ENCODE data around the gene SPG7. TPM values are rescaled to one million over a fixed set of nuclear protein-coding genes. Genes with fewer than 3 reads are reported as not detected.

Gene SPG7
- total RNA-seq, 2 donors from 2014 or later, result 85.6 to 105 TPM

DNA sequence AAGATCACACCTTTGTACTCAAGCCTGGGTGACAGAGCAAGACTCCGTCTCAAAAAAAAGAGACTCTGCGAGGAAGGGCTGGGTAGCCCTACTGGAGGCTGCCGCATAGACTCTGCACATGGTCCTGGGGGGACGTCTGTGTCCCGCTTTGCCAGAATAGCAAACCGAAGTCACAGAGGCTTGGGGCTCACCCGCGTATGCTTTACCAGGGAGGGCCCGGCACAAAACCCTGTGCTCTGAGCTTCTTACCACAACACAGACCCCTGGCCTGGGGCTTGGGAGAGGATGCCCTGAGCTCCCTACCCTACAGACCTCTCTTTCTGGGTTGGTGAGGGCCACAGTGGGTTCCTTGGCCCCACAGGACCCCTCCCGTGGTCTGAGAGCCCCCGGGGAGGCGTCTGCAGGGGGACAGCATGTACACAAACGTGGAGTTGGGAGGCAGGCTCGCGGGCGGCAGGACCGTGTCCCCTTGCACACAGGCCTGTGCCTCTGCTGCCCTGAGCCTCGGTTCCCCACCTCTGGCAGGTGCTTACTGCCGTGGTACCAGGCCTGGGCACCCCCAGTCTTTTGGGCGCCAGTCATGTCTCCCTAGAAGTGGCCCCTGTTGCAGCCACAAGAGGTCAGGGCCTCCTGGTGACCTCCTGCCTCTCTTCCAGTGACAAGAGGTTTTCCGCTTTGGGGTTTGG, 81.2 kb downstream of the SPG7 start:
- intact Hi-C loops (cut with DNase I), result no loop called here
- Histone ChIP-seq H3K27ac (no peak overlapping the region), H3K4me3 (no peak overlapping the region), H3K9me3 (no peaks in the 10 kb centered on the region), H3K9ac (ENCODE audit: low read depth in 2 of 2, low read length in 2 of 2) (no peak overlapping the region), H3K4me1 (no peaks in the 10 kb centered on the region), H3K27me3 (no peaks in the 10 kb centered on the region), H3K36me3 (no peaks in the 10 kb centered on the region)
- no peak for DNase-seq
- TF ChIP-seq, protein P1, sequence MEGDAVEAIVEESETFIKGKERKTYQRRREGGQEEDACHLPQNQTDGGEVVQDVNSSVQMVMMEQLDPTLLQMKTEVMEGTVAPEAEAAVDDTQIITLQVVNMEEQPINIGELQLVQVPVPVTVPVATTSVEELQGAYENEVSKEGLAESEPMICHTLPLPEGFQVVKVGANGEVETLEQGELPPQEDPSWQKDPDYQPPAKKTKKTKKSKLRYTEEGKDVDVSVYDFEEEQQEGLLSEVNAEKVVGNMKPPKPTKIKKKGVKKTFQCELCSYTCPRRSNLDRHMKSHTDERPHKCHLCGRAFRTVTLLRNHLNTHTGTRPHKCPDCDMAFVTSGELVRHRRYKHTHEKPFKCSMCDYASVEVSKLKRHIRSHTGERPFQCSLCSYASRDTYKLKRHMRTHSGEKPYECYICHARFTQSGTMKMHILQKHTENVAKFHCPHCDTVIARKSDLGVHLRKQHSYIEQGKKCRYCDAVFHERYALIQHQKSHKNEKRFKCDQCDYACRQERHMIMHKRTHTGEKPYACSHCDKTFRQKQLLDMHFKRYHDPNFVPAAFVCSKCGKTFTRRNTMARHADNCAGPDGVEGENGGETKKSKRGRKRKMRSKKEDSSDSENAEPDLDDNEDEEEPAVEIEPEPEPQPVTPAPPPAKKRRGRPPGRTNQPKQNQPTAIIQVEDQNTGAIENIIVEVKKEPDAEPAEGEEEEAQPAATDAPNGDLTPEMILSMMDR (IDR thresholded peaks at IDR 0.05), result no peak

DNA sequence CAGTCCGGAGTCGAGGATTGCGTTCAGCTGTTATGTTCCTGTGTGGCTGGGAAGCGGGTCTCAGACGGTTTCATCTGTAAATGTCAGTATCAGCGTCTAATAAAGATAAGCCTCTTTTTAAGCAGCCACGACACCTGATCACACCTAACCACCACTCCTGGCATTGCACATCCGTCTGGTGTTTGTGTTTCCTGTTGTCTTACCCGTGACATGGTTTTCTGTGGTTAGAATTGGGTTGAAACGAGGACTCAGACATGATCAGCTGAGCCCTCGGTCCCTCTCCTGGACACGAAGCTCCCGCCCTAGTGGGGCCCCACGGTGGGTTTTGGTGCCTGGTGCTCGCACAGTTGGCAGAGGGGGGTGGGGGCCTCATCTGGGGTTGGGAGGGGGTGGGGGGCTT, 85.6 kb downstream of the SPG7 start:
- TF ChIP-seq, protein P1 (IDR thresholded peaks at IDR 0.05), result no peak
- intact Hi-C loops (cut with DNase I), result no loop called here
- H3K27me3 ChIP-seq, result no peaks in the 10 kb centered on the region
- H3K9ac ChIP-seq (ENCODE audit: low read depth in 2 of 2, low read length in 2 of 2), result no peak overlapping the region
- no peak for DNase-seq
- H3K9me3 ChIP-seq, result no peaks in the 10 kb centered on the region
- no peak overlapping the region for H3K4me3 ChIP-seq
- no peaks in the 10 kb centered on the region for H3K36me3 ChIP-seq
- H3K4me1 ChIP-seq, result no peaks in the 10 kb centered on the region
- H3K27ac ChIP-seq, result no peak overlapping the region

DNA sequence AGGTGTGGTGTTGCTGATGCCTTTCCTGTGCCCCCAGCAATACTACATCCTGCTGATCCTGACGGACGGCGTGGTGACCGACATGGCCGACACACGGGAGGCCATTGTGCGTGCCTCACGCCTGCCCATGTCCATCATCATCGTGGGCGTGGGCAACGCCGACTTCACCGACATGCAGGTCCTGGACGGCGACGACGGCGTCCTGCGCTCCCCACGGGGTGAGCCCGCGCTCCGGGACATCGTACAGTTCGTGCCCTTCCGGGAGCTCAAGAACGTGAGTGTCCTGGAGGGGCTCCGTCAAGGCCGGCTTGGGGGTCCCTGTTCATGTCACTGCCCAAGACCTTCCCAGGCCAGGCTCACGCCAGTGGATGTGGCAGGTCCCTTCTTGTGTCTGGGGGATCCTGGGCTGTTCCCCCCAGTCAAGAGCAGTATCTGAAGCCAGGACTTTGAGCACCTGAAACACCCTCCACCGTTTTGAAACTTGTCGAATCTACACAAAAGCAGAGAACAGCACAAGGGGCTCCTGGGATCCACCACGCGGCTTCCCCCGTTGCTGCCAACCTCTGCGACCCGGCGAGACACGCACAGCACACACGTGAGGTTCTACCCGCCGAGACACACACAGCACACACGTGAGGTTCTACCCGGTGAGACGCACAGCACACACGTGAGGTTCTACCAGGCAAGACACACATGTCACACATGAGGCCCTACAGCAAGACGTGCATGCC, 87.3 kb downstream of the SPG7 start:
- H3K27me3 ChIP-seq, result no peaks in the 10 kb centered on the region
- no peak for DNase-seq
- TF ChIP-seq, protein P1 (IDR thresholded peaks at IDR 0.05), result no peak
- intact Hi-C loops (cut with DNase I), result no loop called here
- H3K27ac ChIP-seq, result no peak overlapping the region
- no peaks in the 10 kb centered on the region for H3K9me3 ChIP-seq
- H3K4me1 ChIP-seq, result no peaks in the 10 kb centered on the region
- H3K4me3 ChIP-seq, result no peak overlapping the region
- no peaks in the 10 kb centered on the region for H3K36me3 ChIP-seq
- no peak overlapping the region for H3K9ac ChIP-seq (ENCODE audit: low read depth in 2 of 2, low read length in 2 of 2)

DNA sequence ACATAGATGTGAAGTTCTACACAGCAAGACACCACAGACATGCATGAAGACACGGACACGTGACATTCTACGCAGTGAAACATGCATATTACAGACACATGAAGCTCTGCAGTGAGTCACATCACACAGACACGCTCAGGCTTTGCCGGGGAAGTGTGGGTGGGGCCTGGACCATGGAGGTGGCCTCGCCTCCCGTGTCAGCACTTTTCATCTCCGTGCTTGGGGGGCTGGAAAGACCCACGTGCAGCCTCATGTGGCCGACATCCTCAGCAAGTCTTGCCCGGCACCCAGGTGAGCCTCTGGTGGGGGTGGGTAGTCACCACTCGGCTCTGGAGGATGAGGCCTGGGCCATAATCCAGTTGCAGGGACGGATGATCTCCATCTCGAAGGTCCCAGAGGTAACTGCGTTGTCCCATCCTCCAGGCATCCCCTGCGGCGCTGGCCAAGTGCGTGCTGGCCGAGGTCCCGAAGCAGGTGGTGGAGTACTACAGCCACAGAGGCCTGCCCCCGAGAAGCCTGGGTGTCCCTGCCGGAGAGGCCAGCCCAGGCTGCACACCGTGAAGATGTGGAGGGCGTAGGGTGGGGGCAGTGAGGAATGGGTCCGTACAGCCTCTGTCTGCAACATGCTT, 88.0 kb downstream of the SPG7 start:
- Histone ChIP-seq H3K27ac (no peak overlapping the region), H3K4me1 (no peaks in the 10 kb centered on the region), H3K9ac (ENCODE audit: low read depth in 2 of 2, low read length in 2 of 2) (no peak overlapping the region), H3K36me3 (no peaks in the 10 kb centered on the region), H3K9me3 (no peaks in the 10 kb centered on the region), H3K27me3 (no peaks in the 10 kb centered on the region), H3K4me3 (no peak overlapping the region)
- intact Hi-C loops (cut with DNase I), result no loop called here
- TF ChIP-seq, protein P1 (IDR thresholded peaks at IDR 0.05), result no peak
- DNase-seq, result no peak

DNA sequence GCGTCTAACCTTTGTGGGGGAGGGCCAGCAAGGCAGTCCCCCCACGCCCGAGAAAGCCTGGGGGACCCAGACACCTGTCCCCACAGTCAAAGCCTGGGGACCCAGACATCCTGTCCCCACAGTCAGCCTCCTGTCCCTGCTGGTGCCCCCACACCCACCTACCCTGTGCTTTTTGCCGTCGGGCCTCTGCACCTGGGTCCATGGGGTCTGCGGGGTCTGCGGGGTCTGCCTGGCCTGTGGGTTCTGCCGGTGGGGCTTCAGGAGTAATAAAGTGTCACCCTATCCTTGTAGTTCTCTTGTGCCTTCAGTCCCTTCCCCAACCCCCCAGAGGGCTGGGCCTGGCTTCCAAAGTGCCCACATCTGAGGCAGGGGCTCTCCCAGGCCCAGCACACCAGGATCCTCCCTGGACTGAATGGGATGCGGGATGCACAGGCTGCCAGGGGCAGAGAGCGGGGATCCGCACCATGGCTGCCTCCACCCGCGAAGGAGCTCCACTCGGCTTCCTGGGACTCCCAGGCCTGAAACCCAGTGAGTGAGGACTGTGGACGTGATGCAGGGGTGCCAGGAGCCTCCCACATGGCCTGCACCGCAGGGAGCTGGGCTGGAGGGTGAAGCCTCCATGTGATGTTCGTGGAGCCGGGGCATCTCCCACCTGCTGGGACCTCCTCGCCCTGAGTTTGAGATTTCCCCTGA, 88.9 kb downstream of the SPG7 start:
- no peaks in the 10 kb centered on the region for H3K4me1 ChIP-seq
- TF ChIP-seq, protein P1 (IDR thresholded peaks at IDR 0.05), result no peak
- no peak overlapping the region for H3K4me3 ChIP-seq
- H3K9me3 ChIP-seq, result no peaks in the 10 kb centered on the region
- no peak for DNase-seq
- H3K27ac ChIP-seq, result no peak overlapping the region
- H3K36me3 ChIP-seq, result no peaks in the 10 kb centered on the region
- no peak overlapping the region for H3K9ac ChIP-seq (ENCODE audit: low read depth in 2 of 2, low read length in 2 of 2)
- intact Hi-C loops (cut with DNase I), result no loop called here
- H3K27me3 ChIP-seq, result no peaks in the 10 kb centered on the region

All from colonic mucosa (tissue), 4 donors.